GM23338 (cell line): ENCODE data around the gene RNF114. TPM values are rescaled to one million over a fixed set of nuclear protein-coding genes. Genes with fewer than 3 reads are reported as not detected.

ENCODE experiments used
- ATAC-seq: fragments of 200-7000 bp; cut with Tn5 transposase; 3 replicates; pipeline ENCODE4 v1.9.1; 2020
- DNase-seq: peaks from one replicate; pipeline ENCODE4 v3.0.0-alpha.2; 2015; ENCODE audit warnings: low spot score
- H2AFZ ChIP-seq: fragments of 200-600 bp; sonication (generic); 2 replicates; pipeline ENCODE4 v1.8.0; 2016; ENCODE audit warnings: antibody characterized with exemption, mild to moderate bottlenecking, moderate library complexity
- H3F3A ChIP-seq: fragments of 200-600 bp; sonication (generic); replicated peaks from 2 replicates; pipeline ENCODE4 v1.8.0; 2017; ENCODE audit warnings: antibody characterized with exemption, mixed run types, low read depth
- H3K27ac ChIP-seq: fragments of 200-600 bp; sonication (generic); 2 replicates; pipeline ENCODE4 v1.6.1; 2016; ENCODE audit warnings: low read depth
- H3K27me3 ChIP-seq: fragments of 200-600 bp; sonication (generic); 2 replicates; pipeline ENCODE4 v1.8.0; 2016; ENCODE audit warnings: mild to moderate bottlenecking, mixed run types, moderate library complexity; ENCODE audit not compliant: insufficient read depth
- H3K36me3 ChIP-seq: fragments of 200-600 bp; sonication (generic); 2 replicates; pipeline ENCODE4 v1.8.0; 2016; ENCODE audit warnings: mild to moderate bottlenecking; ENCODE audit not compliant: insufficient read depth
- H3K4me1 ChIP-seq: fragments of 200-600 bp; sonication (generic); 2 replicates; pipeline ENCODE4 v1.8.0; 2016; ENCODE audit warnings: mild to moderate bottlenecking, moderate library complexity; ENCODE audit not compliant: insufficient read depth
- H3K4me2 ChIP-seq: fragments of 200-600 bp; sonication (generic); 2 replicates; pipeline ENCODE4 v1.7.1; 2017; ENCODE audit warnings: mixed run types
- H3K4me3 ChIP-seq: fragments of 200-600 bp; sonication (generic); 2 replicates; pipeline ENCODE4 v1.6.1; 2016; ENCODE audit warnings: mixed run types
- H3K79me2 ChIP-seq: fragments of 200-600 bp; sonication (generic); replicated peaks from 2 replicates; pipeline ENCODE4 v1.8.0; 2017; ENCODE audit warnings: mild to moderate bottlenecking; ENCODE audit not compliant: insufficient read depth
- H3K9me2 ChIP-seq: fragments of 200-600 bp; sonication (generic); 2 replicates; pipeline ENCODE4 v1.8.0; 2017; ENCODE audit not compliant: insufficient read depth
- H4K20me1 ChIP-seq: fragments of 200-600 bp; sonication (generic); replicated peaks from 2 replicates; pipeline ENCODE4 v1.8.0; 2017; ENCODE audit warnings: mild to moderate bottlenecking; ENCODE audit not compliant: insufficient read depth
- H3K27ac Mint-ChIP-seq: 2 replicates; pipeline ENCODE4 v1.8.0; 2020; ENCODE audit warnings: inconsistent platforms, mild to moderate bottlenecking, moderate library complexity, mixed read lengths
- H3K27me3 Mint-ChIP-seq: 3 replicates; pipeline ENCODE4 v1.8.0; 2022; ENCODE audit warnings: low read depth, mild to moderate bottlenecking, moderate library complexity, mixed read lengths, inconsistent platforms; ENCODE audit not compliant: insufficient read depth, poor library complexity
- H3K36me3 Mint-ChIP-seq: 3 replicates; pipeline ENCODE4 v1.8.0; 2021; ENCODE audit warnings: low read depth, mild to moderate bottlenecking, inconsistent platforms, moderate library complexity, mixed read lengths
- H3K4me1 Mint-ChIP-seq: 3 replicates; pipeline ENCODE4 v1.8.0; 2020; ENCODE audit warnings: mild to moderate bottlenecking, inconsistent platforms, mixed read lengths
- H3K4me3 Mint-ChIP-seq: 3 replicates; pipeline ENCODE4 v1.8.0; 2021; ENCODE audit warnings: moderate library complexity, mild to moderate bottlenecking, inconsistent platforms, mixed read lengths
- H3K9me3 Mint-ChIP-seq: 3 replicates; pipeline ENCODE4 v1.8.0; 2020; ENCODE audit warnings: moderate library complexity, mild to moderate bottlenecking, inconsistent platforms, mixed read lengths
- CREB1 ChIP-seq: fragments of 250-450 bp; sonication (Bioruptor Pico); IDR thresholded peaks from 2 replicates; pipeline ENCODE4 v1.5.0; 2020; ENCODE audit warnings: low read depth, mild to moderate bottlenecking, moderate library complexity
- CTCF ChIP-seq, 2 experiments: fragments of 200-600 bp in 1 of 2; sonication (generic) in 1 of 2; conservative IDR thresholded peaks; 2 replicates each; pipeline versions ENCODE4 v1.5.1 to v1.6.1; 2016 to 2017; ENCODE audit warnings: antibody characterized with exemption in 2 of 2, low read depth in 2 of 2, mild to moderate bottlenecking in 2 of 2, moderate library complexity in 1 of 2
- ETS1 ChIP-seq: IDR thresholded peaks from 2 replicates; pipeline ENCODE4 v1.6.1; 2016; ENCODE audit warnings: antibody characterized with exemption
- EZH2 ChIP-seq: fragments of 200-600 bp; sonication (generic); IDR thresholded peaks from one replicate; pipeline ENCODE4 v1.8.0; 2017; ENCODE audit warnings: antibody characterized with exemption, mild to moderate bottlenecking, low read depth; ENCODE audit not compliant: unreplicated experiment
- EZH2phosphoT487 ChIP-seq: fragments of 200-600 bp; sonication (generic); IDR thresholded peaks from one replicate; pipeline ENCODE4 v1.8.1; 2018; ENCODE audit warnings: antibody characterized with exemption; ENCODE audit not compliant: unreplicated experiment
- JUNB ChIP-seq: IDR thresholded peaks from one replicate; pipeline ENCODE4 v1.6.1; 2016; ENCODE audit warnings: antibody characterized with exemption; ENCODE audit not compliant: unreplicated experiment
- NANOG ChIP-seq: IDR thresholded peaks from 2 replicates; pipeline ENCODE4 v1.6.1; 2016; ENCODE audit warnings: antibody characterized with exemption, borderline replicate concordance
- POLR2AphosphoS5 ChIP-seq: IDR thresholded peaks from 2 replicates; pipeline ENCODE4 v1.6.1; 2016; ENCODE audit warnings: antibody characterized with exemption, low read depth
- REST ChIP-seq: IDR thresholded peaks from one replicate; pipeline ENCODE4 v1.6.1; 2018; ENCODE audit warnings: antibody characterized with exemption; ENCODE audit not compliant: unreplicated experiment
- STAT1 ChIP-seq: IDR thresholded peaks from one replicate; pipeline ENCODE4 v1.6.1; 2016; ENCODE audit warnings: antibody characterized with exemption; ENCODE audit not compliant: unreplicated experiment
- ZNF114 ChIP-seq: fragments of 250-450 bp; sonication (Bioruptor Pico); IDR thresholded peaks from 2 replicates; pipeline ENCODE4 v1.5.0; 2020; ENCODE audit warnings: mild to moderate bottlenecking, moderate library complexity
- ZNF331 ChIP-seq: fragments of 250-450 bp; sonication (Bioruptor Pico); IDR thresholded peaks from 2 replicates; pipeline ENCODE4 v1.5.0; 2020; ENCODE audit warnings: low read depth, mild to moderate bottlenecking, moderate library complexity
- ZNF462 ChIP-seq: fragments of 250-450 bp; sonication (Bioruptor Pico); IDR thresholded peaks from 2 replicates; pipeline ENCODE4 v1.5.0; 2020; ENCODE audit warnings: mild to moderate bottlenecking, moderate library complexity
- polyA plus RNA-seq: library from polyadenylated mRNA; unstranded; fragments of >200 nt; fragmentation: Nextera tagmentation; extraction: Ambion mirVana; gene quantifications from 2 replicates; pipeline ENCODE4 v1.2.1, GENCODE V29; 2016
- total RNA-seq: library from RNA; depleted of rRNA; stranded (reverse); fragments of >200 nt; shearing (Covaris generic); gene quantifications from 2 replicates; pipeline ENCODE4 v1.2.3, GENCODE V29; 2014

The RNF114 gene
- total and polyA plus RNA-seq, 2 experiments from 2014 or later, result 155 to 279 TPM

- no peak for DNase-seq
- Histone ChIP-seq H3K27ac (no peak overlapping the region), H2AFZ (no peak overlapping the region), H3K9me2 (no peaks in the 10 kb centered on the region), H4K20me1 (peaks cover 7% of the 10 kb centered on the region; the same call in 1 of the 2 replicates), H3K4me1 (peaks cover 61% of the 10 kb centered on the region), H3F3A (0 out of 2 replicates have a peak, but pooled peaks cover 16% of the 10 kb centered on the region), H3K4me2 (peak overlapping the region; percentile 99), H3K4me3 (peak overlapping the region; percentile 90), H3K79me2 (peaks cover 9% of the 10 kb centered on the region), H3K27me3 (peaks cover 41% of the 10 kb centered on the region), H3K36me3 (no peaks in the 10 kb centered on the region)
- Mint-ChIP-seq H3K27me3 (peaks cover 42% of the 10 kb centered on the region), H3K4me1 (peaks cover 78% of the 10 kb centered on the region), H3K4me3 (peak overlapping the region; percentile 86), H3K9me3 (peaks cover 3% of the 10 kb centered on the region; the same call in 1 of the 3 replicates), H3K36me3 (peaks cover 27% of the 10 kb centered on the region), H3K27ac (no peak overlapping the region)
- ATAC-seq, result peak; percentile 3
- TF ChIP-seq NANOG (no peak), STAT1 (no peak), ETS1 (no peak), EZH2phosphoT487 (no peak), ZNF462 (CRISPR knock-in tag) (no peak), ZNF114 (no peak), CTCF (conservative IDR thresholded peaks at IDR 0.05; ENCODE audit: low read depth in 2 of 2) (no peak), CREB1 (CRISPR knock-in tag) (no peak), POLR2AphosphoS5 (no peak), EZH2 (no peak), REST (no peak), ZNF331 (CRISPR knock-in tag) (no peak), JUNB (no peak)
These were observed 47.1 kb downstream of the RNF114 start for GRCh38 chr20:49983123-49983847.
